AG04450 (cell line): ENCODE data around the gene SIM2. TPM values are rescaled to one million over a fixed set of nuclear protein-coding genes. Genes with fewer than 3 reads are reported as not detected.

ENCODE experiments used
- CTCF ChIA-PET: fragments of 300-600, 350-600 bp; formaldehyde crosslinking; extraction: SDS; loops from one replicate; lab custom pipeline; 2022; ENCODE audit warnings: antibody characterized with exemption, inconsistent platforms; lab: Charles Lee
- POLR2A ChIA-PET: fragments of 350-600 bp; formaldehyde crosslinking; extraction: SDS; loops from one replicate; lab custom pipeline; 2021; ENCODE audit warnings: antibody characterized with exemption, inconsistent platforms; lab: Yijun Ruan, JAX
- DNase-seq: peaks from one replicate; pipeline ENCODE4 v3.0.0-alpha.2; 2011; ENCODE audit warnings: low read depth, low spot score
- H3K27ac ChIP-seq: one replicate; pipeline ENCODE4 v1.5.1; 2012; ENCODE audit warnings: low read depth, low read length, control low read depth
- H3K27me3 ChIP-seq: one replicate; pipeline ENCODE4 v1.6.0; 2012; ENCODE audit warnings: low read length; ENCODE audit not compliant: control insufficient read depth, insufficient read depth
- H3K4me3 ChIP-seq: 2 replicates; pipeline ENCODE4 v1.5.1; 2011; ENCODE audit warnings: mild to moderate bottlenecking, low read depth, low read length, control low read depth
- H3K9me3 ChIP-seq: 2 replicates; pipeline ENCODE4 v1.5.1; 2012; ENCODE audit warnings: low read length; ENCODE audit not compliant: control insufficient read depth, insufficient read depth
- CTCF ChIP-seq: IDR thresholded peaks from 2 replicates; pipeline ENCODE4 v1.5.1; 2011; ENCODE audit warnings: low read depth, low read length, control low read depth, inconsistent platforms
- polyA plus RNA-seq: library from polyadenylated mRNA; depleted of rRNA; stranded (reverse); fragments of >200 nt; gene quantifications from 2 replicates; pipeline ENCODE4 v1.2.3, GENCODE V29; 2011

The SIM2 gene
- polyA plus RNA-seq, 1 experiment = 0.46 TPM

- H3K27me3 ChIP-seq = peaks cover 2% of the 10 kb centered on the region
- DNase-seq = no peak
- ChIA-PET POLR2A (interaction anchor here (0.6 kb wide), 1 partner anchor 106 kb away, joined by 3 read pairs; no protein-coding TSS in a partner anchor), CTCF (interaction anchor here (0.8 to 1.4 kb wide), 2 partner anchors 85 to 148 kb away, joined by 3 read pairs; no protein-coding TSS in a partner anchor)
- H3K27ac ChIP-seq = no peak overlapping the region
- no peak overlapping the region for H3K4me3 ChIP-seq
- H3K9me3 ChIP-seq = no peaks in the 10 kb centered on the region; the same call in 1 of the 2 replicates
- TF ChIP-seq CTCF = no peak
Observed at GRCh38 chr21:36769051-36769839, 70.3 kb downstream of the SIM2 start.

- DNase-seq = peak; percentile 68
- Histone ChIP-seq H3K27ac (peak overlapping the region; percentile 39), H3K4me3 (no peak overlapping the region), H3K27me3 (peaks cover 2% of the 10 kb centered on the region), H3K9me3 (no peaks in the 10 kb centered on the region; the same call in 1 of the 2 replicates)
- TF ChIP-seq CTCF = no peak
- POLR2A ChIA-PET = interaction anchor here (1.1 kb wide), 1 partner anchor 343 kb away, joined by 3 read pairs; no protein-coding TSS in a partner anchor
- CTCF ChIA-PET = interaction anchor here (1.3 to 1.7 kb wide), 3 partner anchors 24 to 144 kb away, joined by 4 to 7 read pairs (median 4); no protein-coding TSS in a partner anchor
Observed at GRCh38 chr21:36773117-36773516, 74.2 kb downstream of the SIM2 start.

GRCh38 chr21:36773995-36774394 lies 75.1 kb downstream of the SIM2 start:
- no peak overlapping the region for H3K27ac ChIP-seq
- ChIA-PET POLR2A (no interaction called here), CTCF (interaction anchor here (1.7 kb wide), 2 partner anchors 25 to 144 kb away, joined by 4 to 7 read pairs; no protein-coding TSS in a partner anchor)
- no peak for DNase-seq
- H3K4me3 ChIP-seq = no peak overlapping the region
- no peaks in the 10 kb centered on the region for H3K27me3 ChIP-seq
- H3K9me3 ChIP-seq = no peaks in the 10 kb centered on the region
- TF ChIP-seq CTCF = no peak

GRCh38 chr21:36776981-36777617 lies 78.2 kb downstream of the SIM2 start:
- POLR2A ChIA-PET = no interaction called here

More at GRCh38 chr21:36776981-36777617, 78.2 kb downstream of the SIM2 start:
- H3K27ac ChIP-seq = no peak overlapping the region
- DNase-seq = no peak
- CTCF ChIA-PET = no interaction called here
- no peaks in the 10 kb centered on the region for H3K9me3 ChIP-seq
- H3K4me3 ChIP-seq = no peak overlapping the region
- no peak for TF ChIP-seq CTCF
- H3K27me3 ChIP-seq = no peaks in the 10 kb centered on the region
